Measurements from ENCODE around the gene CRYBA2.
A peak's percentile ranks its signal among the peaks of the same experiment; 100 is the strongest.

DNA sequence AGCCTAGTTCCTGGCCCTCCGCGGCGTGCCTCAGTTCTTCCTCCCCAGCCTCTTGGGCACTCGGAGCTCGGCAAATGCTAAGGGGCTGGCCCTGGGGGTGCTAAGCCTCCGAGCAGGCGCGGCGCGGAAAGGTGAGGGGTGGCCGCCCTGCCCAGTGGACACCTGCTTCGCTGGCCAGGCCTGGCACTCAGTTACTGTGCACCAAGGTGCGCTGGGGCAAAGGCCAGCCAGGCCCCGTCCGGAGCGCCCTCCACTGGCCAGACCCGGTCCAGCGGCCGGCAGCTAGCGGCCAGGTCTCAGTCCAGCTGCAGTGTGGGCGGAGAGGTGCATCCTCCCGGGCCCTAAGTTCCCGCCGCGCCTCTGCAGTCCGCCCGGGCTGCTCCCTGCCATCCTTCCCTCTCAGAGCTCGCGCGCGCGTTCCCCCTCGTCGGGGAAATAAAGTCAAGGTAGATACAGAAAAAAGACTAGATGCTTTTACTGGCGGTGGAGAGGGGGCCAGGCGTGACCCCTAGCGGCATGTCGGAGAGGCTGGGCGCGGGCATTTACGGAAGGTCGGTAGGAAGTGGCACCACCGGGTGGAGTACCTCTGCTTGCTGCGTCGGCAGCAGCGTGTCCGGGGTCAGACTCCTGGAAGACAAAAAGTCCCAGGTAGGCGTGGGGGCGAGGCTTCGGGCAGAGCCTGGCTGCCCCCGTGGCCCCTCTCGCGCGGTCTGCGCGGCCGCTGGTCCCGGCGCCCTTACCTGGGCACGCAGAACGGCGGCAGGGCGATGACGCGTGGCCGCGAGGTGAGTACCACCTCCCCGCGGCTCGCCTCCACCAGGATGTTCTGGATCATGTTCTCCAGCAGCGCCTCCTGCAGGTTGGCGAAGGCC lies 9.4 kb upstream of the CRYBA2 start:
- TF ChIP-seq POLR2A (IDR thresholded peaks at IDR 0.05) (no peak), CTCF (IDR thresholded peaks at IDR 0.05) (peak in 2 of 3 experiments; percentile 7 to 18)
